Stimulated activated CD4-positive, alpha-beta T cell treated with anti-CD3 and anti-CD28 coated beads, Interleukin-1b, Interleukin-23, amount 100 ng/mL, for 4 hours (primary cell): ENCODE measurements around the gene LRRTM4.

Experiments
- DNase-seq, 2 donors: peaks; one replicate each; pipeline ENCODE4 v3.0.0-alpha.2; 2020; ENCODE audit warnings: low read depth in 2 of 2

LRRTM4 gene

GRCh38 chr2:77521931-77522470 is at the start of gene LRRTM4:
LRRTM4 (minus strand) TSS chr2:77522376.
- DNase-seq: no peak

DNA sequence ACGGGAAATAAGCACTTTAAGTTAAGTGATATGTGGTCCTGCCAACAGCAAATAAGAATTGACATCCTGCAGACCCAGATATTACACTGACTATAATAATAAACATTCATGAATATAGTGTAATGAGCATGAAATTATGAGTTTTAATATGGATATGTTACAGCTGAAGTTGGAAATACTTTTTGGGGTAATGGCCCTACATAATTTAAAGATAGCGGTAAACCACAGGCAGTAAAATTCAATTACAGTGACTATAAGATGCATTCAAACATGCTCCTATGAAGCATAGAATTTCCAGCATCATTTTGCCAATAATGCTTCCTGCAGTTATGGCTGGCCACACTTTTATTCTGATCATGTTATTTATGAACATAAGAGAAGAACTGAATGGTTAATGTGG is 49.4 kb upstream of the LRRTM4 start:
- no peak for DNase-seq

DNA sequence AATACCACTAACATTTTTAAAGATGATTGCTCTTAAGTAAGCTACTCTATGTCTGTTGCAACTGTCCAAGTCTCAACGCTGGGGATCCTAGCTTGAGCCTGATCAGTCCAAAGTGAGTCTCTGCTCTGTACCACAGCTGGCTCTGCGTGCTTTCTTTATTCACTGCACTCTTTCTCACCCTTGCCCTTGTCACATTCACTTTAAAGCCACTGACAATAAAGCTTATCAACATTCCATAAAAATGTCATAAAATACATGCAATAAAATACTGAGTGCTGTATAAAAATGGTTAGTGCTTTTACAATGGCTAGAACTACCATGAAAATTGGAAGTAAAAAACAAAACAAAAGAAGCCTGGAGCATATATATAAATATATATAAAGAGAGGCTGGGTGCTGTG is 45.5 kb upstream of the LRRTM4 start:
- no peak for DNase-seq

- DNase-seq: no peak
These were observed 44.4 kb upstream of the LRRTM4 start for GRCh38 chr2:77566582-77566981.

DNA sequence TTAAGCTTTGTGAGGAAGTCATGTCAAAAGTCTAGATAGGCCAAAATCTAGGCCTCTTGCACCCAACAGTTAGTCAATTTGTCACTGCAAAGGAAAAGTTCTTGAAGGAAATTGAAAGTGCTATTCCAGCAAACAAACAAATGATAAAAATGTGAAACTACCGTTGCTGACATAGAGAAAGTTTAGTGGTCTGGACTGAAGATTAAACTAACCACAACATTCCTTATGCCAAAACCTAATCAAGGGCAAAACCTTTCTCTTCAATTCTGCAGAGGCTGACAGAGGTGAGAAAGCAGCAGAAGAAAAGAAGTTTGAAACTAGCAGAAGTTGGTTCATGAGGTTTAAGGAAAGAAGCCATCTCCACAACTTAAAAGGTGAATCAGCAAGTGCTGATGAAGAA is 44.0 kb upstream of the LRRTM4 start:
- DNase-seq: no peak

- no peak for DNase-seq
These were observed 30.8 kb upstream of the LRRTM4 start for GRCh38 chr2:77552956-77553355.

DNA sequence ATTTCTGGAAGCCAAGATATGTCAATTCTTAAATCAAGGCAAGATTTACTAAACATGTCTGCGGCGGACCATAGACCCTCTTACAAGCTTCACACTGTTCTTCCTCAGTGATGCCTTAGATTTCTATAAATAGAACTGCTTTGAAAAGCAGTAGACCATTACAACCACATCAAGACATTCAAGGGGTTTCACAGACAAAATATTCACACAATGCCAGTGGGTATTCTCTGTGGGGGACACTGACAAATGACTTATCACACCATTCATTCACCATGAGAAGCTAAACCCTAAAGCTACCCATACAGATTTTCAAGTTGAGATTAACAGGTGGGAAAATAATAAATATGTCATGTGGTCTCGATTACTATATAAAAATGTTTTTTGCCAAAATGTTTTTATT is 15.9 kb upstream of the LRRTM4 start:
- DNase-seq: no peak

DNA sequence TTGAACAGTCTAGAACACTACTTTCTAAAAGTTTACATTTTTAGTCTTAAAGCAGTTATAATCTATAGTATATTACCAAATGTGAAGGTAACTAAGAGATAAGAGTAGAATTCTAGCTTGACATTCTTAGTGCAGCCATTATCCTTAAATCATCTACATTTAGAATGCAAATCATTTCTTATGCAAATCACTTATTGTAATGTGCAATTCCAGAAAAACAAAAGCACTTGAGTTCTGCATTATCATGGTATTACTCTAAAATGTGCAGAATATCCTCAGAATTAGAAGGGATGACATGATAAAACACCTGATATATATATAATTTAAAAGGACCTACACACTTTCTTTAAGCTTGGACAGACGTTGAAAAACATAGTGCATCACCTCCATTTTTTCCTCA is 712 bp upstream of the LRRTM4 start:
- DNase-seq: no peak

GRCh38 chr2:77521548-77521891 is 656 bp downstream of the LRRTM4 start:
- no peak for DNase-seq

DNA sequence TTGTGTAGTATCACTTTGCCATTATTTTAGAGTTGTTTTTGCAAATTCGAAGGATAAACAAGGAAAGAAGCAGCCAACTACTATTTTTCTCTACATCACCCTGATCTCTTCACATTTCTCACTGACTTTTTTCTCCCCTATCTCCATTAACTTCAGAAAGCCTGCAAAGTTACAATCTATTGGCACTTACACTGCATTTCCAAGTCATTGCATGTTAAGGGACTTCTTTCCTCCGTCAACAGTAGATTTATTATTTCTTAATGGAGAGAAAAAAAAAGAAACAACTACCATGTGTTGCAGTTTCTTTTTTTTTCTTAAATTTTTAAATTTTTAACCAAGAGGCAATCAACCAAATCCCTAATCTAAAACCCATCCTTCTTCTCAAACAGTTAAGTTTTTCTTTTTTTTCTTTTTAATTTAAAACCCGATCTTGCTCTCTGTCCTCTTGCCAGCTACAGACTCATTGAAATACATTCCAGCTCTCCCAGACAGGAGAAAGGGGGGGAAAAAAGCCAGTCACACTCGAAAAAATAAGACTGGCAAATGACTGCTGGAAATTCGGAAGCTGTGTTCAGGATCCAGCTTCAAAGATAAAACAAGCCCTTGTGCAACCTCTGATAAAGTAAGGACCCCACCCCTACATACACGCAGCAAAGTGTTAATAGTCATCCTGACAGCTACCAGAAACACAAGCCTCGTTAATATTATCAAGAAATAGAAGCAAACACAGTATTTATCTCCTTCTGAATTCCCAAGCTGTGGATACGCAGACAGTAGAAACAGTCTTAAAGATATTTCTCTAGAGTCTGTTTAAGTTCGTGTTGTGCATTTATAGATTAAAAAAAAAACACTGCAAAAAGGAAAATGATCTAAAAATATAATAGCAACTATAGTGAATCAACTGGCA is 1.3 kb downstream of the LRRTM4 start:
- no peak for DNase-seq

DNA sequence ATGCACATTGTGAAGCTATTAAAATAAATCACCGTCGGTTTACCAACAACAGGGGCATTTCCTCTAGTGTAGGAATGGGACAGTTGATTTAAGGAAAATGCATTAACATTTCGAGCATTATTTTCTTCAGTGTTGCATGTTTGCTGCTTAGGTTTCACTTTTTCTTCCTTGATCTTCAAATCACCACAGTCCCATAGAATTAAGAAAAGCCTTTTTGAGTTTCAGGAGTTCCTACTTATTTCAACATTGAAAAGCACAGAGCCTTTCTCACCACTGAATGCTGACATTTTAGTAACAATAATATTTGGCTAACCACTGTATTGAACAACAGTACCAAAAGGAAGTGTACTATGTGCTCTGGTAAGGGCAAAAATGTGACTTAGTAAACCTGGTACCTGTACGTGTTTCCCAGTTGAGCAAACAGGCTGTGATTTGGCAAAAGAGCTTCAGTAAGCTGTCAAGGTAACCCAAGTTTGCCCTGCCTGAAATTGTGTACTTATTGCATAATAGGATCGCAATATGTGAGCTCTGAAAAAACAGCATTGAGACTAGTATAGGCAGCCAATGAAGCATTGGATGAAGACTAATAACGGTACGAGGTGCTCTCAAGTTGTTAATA is 2.2 kb downstream of the LRRTM4 start:
- no peak for DNase-seq

GRCh38 chr2:77519164-77519887 is 2.9 kb downstream of the LRRTM4 start:
- DNase-seq: no peak

GRCh38 chr2:77518311-77518710 is 3.9 kb downstream of the LRRTM4 start:
- no peak for DNase-seq

DNA sequence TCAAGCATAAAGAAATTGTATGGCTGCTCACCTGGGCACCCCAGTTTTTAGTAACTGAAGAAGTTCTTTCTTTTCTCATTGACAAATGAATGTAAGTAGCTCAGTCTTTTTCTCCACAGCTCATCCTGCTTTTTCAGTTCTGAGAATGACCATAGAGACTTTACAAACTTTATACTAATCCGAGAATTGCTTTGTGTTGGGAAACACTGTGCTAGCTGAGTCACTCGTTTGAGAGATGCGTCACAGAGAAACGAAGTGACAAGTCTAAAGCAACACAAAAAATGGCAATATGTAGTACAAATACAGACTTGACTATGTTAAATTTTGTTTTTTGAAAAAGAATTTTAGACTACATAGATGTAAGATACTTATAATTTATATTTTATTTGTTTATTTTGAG is 9.0 kb downstream of the LRRTM4 start:
- no peak for DNase-seq

GRCh38 chr2:77512507-77512906 is 9.7 kb downstream of the LRRTM4 start:
- no peak for DNase-seq

DNA sequence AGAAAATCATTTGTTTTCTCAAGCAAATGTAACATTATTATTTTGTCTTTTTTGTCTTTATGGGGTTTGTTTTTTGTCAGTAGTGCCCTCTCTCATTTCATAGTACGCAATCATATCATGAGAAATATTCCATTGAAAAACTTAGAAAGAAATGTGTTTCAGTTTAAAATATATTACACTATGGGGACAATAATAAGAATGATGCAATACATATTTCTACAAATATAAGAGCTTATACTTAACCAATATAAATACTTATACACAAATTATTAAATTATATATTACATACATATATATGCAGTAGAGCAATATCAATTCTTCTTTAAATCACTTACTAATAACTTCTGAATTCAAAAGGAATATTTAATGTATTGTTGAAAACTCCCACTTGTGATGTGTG is 13.7 kb downstream of the LRRTM4 start:
- no peak for DNase-seq

DNA sequence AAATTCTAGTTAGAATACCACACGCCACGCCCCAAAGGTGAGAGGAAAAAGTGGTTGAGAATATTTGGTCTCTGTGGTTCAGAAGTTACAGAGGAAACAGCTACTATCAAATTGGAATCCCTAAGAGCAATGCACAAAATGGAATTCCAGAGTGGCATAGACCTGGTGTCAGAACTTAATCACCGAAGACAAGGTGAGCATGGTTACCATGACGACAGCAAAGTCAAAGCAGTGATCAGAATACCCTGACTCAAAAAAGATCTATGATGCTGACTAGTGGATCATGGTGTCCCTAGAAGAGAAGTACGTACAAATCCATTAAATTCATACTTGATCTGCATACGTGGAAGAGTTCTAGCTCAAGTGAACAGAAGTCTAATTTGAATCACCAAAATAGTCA is 14.5 kb downstream of the LRRTM4 start:
- no peak for DNase-seq

GRCh38 chr2:77488141-77488540 is 34.0 kb downstream of the LRRTM4 start:
- DNase-seq: no peak

DNA sequence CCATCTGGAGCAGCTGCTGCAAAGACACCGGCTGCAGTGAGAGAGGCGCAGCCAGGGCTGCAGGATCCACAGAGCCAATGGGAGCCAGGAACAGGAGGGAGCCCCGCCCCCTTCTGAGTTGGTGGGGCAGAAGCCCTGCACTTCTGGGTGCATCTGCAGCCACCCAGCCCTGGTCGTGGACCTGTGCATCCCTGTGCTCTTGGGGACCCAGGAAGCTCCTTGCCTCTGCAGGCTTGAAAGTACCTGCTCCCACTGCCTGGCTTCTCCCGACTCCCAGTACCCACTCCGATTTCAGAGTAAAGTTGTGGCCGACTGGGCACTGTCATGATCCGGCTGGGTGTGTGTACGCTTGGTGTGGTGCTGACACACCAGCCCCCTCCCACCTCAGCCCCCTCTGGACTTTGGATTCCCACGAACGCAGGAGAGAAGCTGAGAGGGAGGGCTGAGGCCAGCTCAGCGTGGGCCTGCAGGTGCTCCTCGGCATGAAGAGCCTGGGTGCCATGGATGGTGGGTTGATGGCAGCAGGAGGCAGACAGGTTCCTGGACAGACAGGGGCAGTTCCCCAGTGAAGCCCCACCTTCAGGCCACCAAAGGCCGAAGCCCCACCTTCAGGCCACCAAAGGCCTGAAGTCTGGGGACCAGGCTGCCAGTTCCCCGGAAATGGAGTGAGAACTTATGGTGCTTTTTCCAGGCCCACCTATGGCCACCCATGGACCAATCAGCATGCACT is 34.9 kb downstream of the LRRTM4 start:
- DNase-seq: no peak

DNA sequence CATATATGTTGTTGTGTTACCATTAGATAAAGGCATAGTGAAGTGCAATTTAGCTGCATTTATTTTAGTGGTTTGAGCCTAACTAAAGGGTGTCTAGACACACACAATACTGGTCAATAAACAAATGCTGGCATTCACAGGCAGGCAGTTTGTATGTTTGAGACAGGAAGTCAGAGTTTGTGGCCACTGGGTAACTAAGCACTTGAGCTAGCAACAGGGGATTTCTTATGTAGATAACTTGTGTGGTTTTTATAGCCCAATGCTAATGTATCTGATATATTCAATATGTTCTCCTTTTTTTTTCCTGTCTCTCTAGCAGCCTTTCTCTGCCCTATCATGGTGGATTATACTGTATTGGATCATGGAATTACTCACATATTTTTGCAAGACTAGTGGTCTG is 38.1 kb downstream of the LRRTM4 start:
- DNase-seq: no peak

DNA sequence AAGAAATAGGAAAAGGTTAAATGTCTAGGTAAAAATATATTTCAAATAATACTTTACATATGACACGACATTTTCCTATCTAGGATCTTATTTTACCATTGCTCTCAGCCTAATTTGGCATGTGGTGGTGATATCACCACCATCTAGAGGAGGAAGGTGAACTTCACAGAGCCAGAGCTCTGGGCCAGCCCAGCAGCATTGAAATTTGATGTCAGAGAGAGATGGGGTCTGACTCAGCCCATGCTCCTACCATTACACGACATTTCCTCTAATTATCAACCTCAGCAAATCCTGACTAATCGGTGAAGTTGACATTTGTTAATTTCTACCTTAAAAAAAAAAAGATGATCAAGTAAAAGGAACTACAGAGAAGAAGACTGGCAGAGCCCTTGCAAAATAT is 42.3 kb downstream of the LRRTM4 start:
- no peak for DNase-seq

GRCh38 chr2:77479395-77479794 is 42.8 kb downstream of the LRRTM4 start:
- no peak for DNase-seq
